GM19193 (cell line): ENCODE data around the gene MSANTD2.

Experiments used
- POLR2A ChIP-seq: IDR thresholded peaks from 4 replicates; pipeline ENCODE4 v1.6.1; 2011; ENCODE audit not compliant: insufficient read depth, insufficient read length; ENCODE audit errors: extremely low read depth

Gene MSANTD2

DNA sequence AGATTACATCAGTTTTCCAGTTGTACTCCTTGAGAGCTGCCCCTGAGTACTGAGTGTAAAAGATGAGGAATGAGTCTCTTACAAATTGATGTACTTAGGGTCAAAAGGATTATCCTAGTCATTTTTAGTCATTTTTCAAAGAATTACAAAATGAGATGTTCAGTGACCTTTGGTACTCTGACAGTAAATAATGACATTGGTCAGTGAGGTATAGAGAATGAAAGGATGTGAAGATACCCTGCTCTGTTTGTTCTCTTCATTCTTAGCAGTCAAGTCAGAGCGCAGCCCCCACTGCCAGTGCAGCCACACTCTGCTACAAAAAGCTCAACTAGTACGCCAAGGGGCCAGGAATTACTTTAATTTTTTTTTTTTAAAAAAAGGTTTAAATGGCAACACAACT, 34.0 kb downstream of the MSANTD2 start:
- TF ChIP-seq POLR2A, result no peak

- TF ChIP-seq POLR2A, result no peak
Observed at GRCh38 chr11:124763156-124763947, 36.9 kb downstream of the MSANTD2 start.

DNA sequence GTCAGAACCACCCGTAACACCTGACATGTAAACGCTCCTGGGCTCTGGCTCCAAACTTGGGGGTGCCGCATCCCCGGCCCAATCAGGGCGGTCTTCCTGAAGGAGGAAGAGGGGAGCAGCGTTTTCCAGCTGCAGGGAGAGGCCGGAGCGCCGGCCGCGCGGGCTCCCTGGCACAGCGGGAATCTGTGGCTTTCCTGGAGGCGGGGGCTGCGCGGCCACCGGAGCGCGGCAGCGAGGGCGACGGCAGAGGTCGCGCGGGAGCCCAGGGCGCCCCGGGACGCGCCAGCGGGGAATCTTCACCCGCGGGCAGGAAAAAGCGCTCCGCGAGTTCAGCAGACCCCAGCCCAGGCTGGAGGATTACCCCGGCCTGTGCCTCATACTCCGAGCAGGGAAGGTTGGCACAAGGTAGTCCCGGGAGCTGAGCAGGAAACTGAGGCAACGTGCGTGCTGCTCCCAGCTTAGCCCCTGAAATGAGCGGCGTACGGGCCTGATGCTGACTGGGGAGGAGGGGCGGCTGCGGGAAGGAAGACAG, 37.5 kb downstream of the MSANTD2 start:
- no peak for TF ChIP-seq POLR2A

GRCh38 chr11:124762105-124762623, 38.0 kb downstream of the MSANTD2 start, which contains the start of gene ESAM:
Gene ESAM (minus strand): TSS chr11:124762290. CDS start chr11:124762154, 136 bp downstream.
- peak; percentile 95 for TF ChIP-seq POLR2A

GRCh38 chr11:124761301-124762104, 38.7 kb downstream of the MSANTD2 start:
- TF ChIP-seq POLR2A, result no peak

DNA sequence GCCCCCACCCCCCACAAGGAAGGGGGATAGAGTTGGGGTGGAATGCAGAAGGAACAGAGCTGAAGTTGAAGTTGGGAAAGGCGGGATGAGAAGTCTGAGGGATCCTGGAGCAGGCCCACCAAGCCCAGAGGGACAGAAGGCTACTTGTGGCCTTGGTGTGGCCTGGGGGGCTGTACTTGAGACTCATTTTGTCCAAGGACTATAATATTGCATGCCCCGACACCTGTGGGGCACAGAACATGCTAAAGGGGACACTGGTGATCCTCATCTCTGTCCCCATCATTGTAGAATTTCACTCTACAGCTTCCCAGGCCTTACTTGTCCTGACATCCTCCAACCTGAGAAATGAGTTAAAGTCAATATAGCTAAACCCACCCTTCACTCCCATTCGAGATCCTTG, 39.4 kb downstream of the MSANTD2 start:
- no peak for TF ChIP-seq POLR2A

GRCh38 chr11:124760205-124760652, 40.0 kb downstream of the MSANTD2 start:
- peak; percentile 53 for TF ChIP-seq POLR2A

GRCh38 chr11:124759266-124760204, 40.7 kb downstream of the MSANTD2 start:
- no peak for TF ChIP-seq POLR2A

GRCh38 chr11:124758355-124759265, 41.6 kb downstream of the MSANTD2 start:
- TF ChIP-seq POLR2A, result peak; percentile 35

GRCh38 chr11:124757320-124757719, 42.9 kb downstream of the MSANTD2 start:
- TF ChIP-seq POLR2A, result no peak

DNA sequence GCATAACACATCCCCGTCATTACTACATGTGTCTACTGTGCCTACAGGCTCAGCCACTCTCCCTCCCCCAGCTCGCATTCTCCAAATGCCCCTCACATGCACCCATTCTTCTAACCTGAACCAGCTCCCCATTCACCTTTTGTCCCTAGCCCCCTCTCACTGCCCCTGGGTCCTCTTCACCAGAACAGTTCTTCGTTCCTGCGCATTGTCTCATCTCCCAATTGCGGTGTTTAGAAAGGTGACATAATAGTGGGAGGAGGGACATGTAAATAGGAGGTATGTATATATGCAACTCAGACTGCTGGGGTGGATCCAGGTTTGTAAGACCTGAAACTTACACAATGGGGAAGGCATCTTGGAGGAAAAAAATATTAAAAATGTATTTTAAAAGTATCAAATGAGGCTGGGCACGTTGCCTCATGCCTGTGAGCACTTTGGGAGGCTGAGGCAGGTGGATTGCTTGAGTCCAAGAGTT, 43.4 kb downstream of the MSANTD2 start:
- no peak for TF ChIP-seq POLR2A

DNA sequence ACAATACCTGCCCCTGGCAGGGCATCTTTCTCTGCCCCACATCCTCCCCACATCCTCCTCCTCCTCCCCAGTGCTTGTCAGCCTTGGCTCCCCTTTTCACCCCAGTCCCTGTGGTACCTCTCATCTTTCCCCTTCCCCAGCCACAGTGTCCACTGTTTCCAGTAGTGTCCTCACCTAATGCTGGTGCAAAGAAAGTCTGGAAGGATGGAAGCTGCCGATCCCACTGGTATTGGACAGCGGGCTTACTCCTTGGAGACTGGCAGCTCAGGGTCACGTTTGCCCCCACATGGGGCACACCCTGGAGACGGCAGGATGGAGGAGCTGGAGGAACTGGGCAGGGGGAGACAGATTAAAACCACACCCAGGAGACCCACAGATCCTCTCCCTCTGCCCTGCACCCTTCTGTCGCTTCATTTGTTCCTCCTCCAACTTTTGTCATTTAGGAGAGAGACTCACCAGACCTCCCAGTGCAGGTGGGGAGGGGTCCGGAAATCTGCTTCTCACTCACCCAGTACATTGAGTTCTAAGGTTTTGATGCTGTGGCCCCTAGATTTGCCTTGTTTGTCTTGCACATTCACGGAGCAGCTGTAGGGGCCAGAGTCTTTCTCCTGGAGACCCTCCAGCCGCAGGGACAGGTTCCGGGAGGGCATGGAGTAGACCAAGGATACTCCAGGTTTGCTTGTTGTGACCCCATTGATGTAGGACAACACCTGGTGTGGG, 44.0 kb downstream of the MSANTD2 start:
- TF ChIP-seq POLR2A, result no peak

DNA sequence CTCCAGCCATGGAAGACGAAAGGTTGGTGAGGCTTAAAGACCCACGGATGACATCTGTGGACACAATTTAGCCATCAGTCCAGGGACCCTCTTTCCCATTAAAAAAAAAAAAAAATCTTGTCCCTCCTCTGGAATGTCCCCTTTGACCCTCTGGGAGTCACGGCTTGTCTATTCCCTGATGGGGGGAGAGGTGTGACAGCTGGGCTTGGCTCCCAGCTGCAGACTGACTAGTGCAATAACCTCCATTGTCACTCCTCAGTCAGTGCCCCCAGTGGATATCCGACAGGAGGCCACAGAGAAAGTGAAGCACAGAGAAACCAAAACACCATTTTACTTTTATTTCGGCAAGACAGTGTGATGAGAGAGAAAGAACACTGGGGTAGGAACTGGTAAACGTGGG, 45.5 kb downstream of the MSANTD2 start:
- no peak for TF ChIP-seq POLR2A

DNA sequence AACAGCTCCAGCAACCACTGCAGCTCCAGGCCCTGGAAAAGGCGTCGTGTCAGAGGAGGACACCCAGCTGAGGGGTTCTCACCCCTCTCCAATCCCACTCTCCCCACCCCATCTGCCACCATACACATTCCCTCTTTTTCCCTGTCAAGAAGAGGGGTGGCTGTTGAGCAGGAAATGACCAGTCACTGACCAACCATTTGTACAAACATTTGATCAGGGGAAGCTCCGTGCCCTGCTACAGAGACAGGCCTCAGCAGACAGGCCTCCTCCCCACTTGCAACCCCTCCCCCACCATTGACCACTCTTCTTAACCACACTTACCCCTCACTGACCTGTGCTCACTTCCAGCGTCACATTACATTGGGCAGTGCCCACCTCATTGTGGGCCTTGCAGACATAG, 45.9 kb downstream of the MSANTD2 start:
- no peak for TF ChIP-seq POLR2A
